CD4-positive, CD25-positive, alpha-beta regulatory T cell (primary cell): ENCODE results near the gene PDE8B. TPM values are rescaled to one million over a fixed set of nuclear protein-coding genes. Genes with fewer than 3 reads are reported as not detected.
A peak's percentile ranks its signal among the peaks of the same experiment; 100 is the strongest.

Source experiments
- ATAC-seq, 2 donors: fragments of 150-1000 bp; cut with Tn5 transposase; one replicate each; pipeline ENCODE4 v1.10.0; 2021; ENCODE audit warnings: low read depth in 2 of 2, moderate number of reproducible peaks in 2 of 2, moderate library complexity in 1 of 2
- DNase-seq, 3 donors: peaks; one replicate each; pipeline versions ENCODE4 v3.0.0 to v3.0.0-alpha.2; 2012 to 2022; ENCODE audit warnings: mixed read lengths in 1 of 3
- H3K27ac ChIP-seq: one replicate; pipeline ENCODE4 v1.7.0; 2013; ENCODE audit warnings: mild to moderate bottlenecking, low read length; ENCODE audit not compliant: insufficient read depth, poor library complexity, severe bottlenecking
- H3K27me3 ChIP-seq: one replicate; pipeline ENCODE4 v1.7.0; 2013; ENCODE audit warnings: low read length; ENCODE audit not compliant: control insufficient read depth, insufficient read depth
- H3K36me3 ChIP-seq: one replicate; pipeline ENCODE4 v1.7.0; 2013; ENCODE audit warnings: mild to moderate bottlenecking, low read length, moderate library complexity; ENCODE audit not compliant: control insufficient read depth, insufficient read depth
- H3K4me1 ChIP-seq: 2 replicates; pipeline ENCODE4 v1.7.0; 2013; ENCODE audit warnings: mild to moderate bottlenecking, low read length; ENCODE audit not compliant: insufficient read depth, control insufficient read depth, poor library complexity, severe bottlenecking
- H3K4me3 ChIP-seq: one replicate; pipeline ENCODE4 v1.7.0; 2013; ENCODE audit warnings: low read depth, mild to moderate bottlenecking, low read length, moderate library complexity
- H3K9me3 ChIP-seq, 2 experiments: 1 replicate in 1 of 2; 2 replicates in 1 of 2; pipeline ENCODE4 v1.7.0; 2013; ENCODE audit warnings: low read length in 2 of 2, mild to moderate bottlenecking in 1 of 2, moderate library complexity in 1 of 2; ENCODE audit not compliant: control insufficient read depth in 2 of 2
- H3K27ac Mint-ChIP-seq, 3 donors: one replicate each; pipeline ENCODE4 v1.8.0; 2020 to 2022; ENCODE audit warnings: mild to moderate bottlenecking in 3 of 3, mixed read lengths in 3 of 3, moderate library complexity in 2 of 3
- H3K27me3 Mint-ChIP-seq: one replicate; pipeline ENCODE4 v1.8.0; 2022; ENCODE audit warnings: mild to moderate bottlenecking, mixed read lengths
- H3K36me3 Mint-ChIP-seq: one replicate; pipeline ENCODE4 v1.8.0; 2020; ENCODE audit warnings: mixed read lengths
- H3K4me1 Mint-ChIP-seq, 4 donors: one replicate each; pipeline ENCODE4 v1.8.0; 2020 to 2022; ENCODE audit warnings: mixed read lengths in 4 of 4, mild to moderate bottlenecking in 1 of 4
- H3K4me3 Mint-ChIP-seq, 4 donors: one replicate each; pipeline ENCODE4 v1.8.0; 2020 to 2022; ENCODE audit warnings: mild to moderate bottlenecking in 4 of 4, mixed read lengths in 4 of 4, moderate library complexity in 3 of 4
- H3K9me3 Mint-ChIP-seq, 7 donors: one replicate each; pipeline ENCODE4 v1.8.0; 2020 to 2022; ENCODE audit warnings: mixed read lengths in 7 of 7, mild to moderate bottlenecking in 3 of 7, moderate library complexity in 2 of 7
- polyA plus RNA-seq, 4 donors: library from polyadenylated mRNA; unstranded; fragments of 300-500 nt; fragmentation: Illumina TruSeq; gene quantifications; one replicate each; pipeline ENCODE4 v1.2.3, GENCODE V29; 2021
- total RNA-seq: library from RNA; stranded (reverse); gene quantifications from one replicate; pipeline ENCODE4 v1.2.3, GENCODE V29; 2022

PDE8B gene
- total and polyA plus RNA-seq, 5 donors from 2014 or later = 0.03 to 0.09 TPM; not detected in 3

DNA sequence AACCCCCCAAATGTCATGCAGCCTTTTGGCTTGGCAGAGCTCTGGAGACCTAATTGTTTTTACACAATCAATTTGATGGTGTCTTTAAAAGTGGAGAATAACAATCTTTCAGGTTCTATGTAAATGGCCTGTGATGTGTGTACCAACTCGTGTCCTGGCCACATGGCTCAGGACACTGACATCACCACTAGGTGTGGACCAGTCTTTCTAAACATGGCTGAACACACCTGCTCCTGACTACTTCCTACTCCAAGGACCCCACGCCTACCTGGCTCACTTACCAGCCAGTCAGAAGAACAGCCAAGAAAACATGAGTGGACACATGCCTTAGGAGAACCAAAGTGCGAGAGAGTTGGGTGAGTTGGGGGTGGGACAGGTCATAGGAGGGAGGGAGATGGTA, 210.5 kb downstream of the PDE8B start:
- no peak for DNase-seq
- H3K4me3 ChIP-seq = no peak overlapping the region
- H3K27me3 ChIP-seq = peaks cover 6% of the 10 kb centered on the region
- H3K36me3 ChIP-seq = no peaks in the 10 kb centered on the region
- Mint-ChIP-seq H3K27ac (no peak overlapping the region), H3K9me3 (no peaks in the 10 kb centered on the region), H3K27me3 (peaks cover 20% of the 10 kb centered on the region), H3K4me1 (peaks cover 0 to 8% (median 0%) of the 10 kb centered on the region in 4 donors), H3K36me3 (no peaks in the 10 kb centered on the region), H3K4me3 (no peak overlapping the region)
- ATAC-seq = no peak
- no peak overlapping the region for H3K27ac ChIP-seq
- H3K4me1 ChIP-seq = no peaks in the 10 kb centered on the region
- no peaks in the 10 kb centered on the region for H3K9me3 ChIP-seq

DNA sequence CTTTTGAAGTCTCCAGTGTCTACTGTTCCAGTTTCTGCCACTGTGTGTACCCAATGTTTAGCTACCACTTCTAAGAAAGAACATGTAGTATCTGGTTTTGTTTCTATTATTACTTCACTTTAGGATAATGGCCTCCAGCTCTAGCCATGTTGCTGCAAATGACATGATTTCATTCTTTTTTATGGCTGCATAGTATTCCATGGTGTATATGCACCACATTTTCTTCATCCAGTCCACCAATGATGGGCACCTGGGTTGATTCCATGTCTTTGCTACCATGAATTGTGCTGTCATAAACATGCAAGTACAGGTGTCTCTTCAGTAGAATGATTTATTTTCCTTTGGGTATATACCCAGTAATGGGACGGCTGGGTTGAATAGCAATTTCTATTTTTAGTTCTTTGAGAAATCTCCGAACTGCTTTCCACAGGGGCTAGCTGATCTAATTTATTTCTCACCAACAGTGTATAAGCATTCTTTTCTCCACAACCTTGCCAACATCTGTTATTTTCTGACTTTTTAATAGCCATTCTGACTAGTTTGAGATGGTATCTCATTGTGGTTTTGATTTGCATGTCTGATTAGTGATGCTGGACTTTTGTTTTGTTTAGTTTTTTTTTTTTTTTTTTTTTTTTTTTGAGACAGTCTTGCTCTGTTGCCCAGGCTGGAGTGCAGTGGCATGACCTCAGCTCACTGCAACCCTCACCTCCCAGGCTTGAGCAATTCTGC, 212.7 kb downstream of the PDE8B start:
- no peaks in the 10 kb centered on the region for H3K9me3 Mint-ChIP-seq
- no peak overlapping the region for H3K4me3 Mint-ChIP-seq
- Histone ChIP-seq H3K27ac (no peak overlapping the region), H3K4me1 (no peaks in the 10 kb centered on the region), H3K4me3 (no peak overlapping the region), H3K9me3 (no peaks in the 10 kb centered on the region), H3K27me3 (peaks cover 3% of the 10 kb centered on the region), H3K36me3 (no peaks in the 10 kb centered on the region)
- H3K27ac Mint-ChIP-seq = no peak overlapping the region
- ATAC-seq (no peak), DNase-seq (no peak)
- H3K27me3 Mint-ChIP-seq = peaks cover 14% of the 10 kb centered on the region
- H3K4me1 Mint-ChIP-seq = peaks cover 0 to 8% (median 0%) of the 10 kb centered on the region in 4 donors
- no peaks in the 10 kb centered on the region for H3K36me3 Mint-ChIP-seq

DNA sequence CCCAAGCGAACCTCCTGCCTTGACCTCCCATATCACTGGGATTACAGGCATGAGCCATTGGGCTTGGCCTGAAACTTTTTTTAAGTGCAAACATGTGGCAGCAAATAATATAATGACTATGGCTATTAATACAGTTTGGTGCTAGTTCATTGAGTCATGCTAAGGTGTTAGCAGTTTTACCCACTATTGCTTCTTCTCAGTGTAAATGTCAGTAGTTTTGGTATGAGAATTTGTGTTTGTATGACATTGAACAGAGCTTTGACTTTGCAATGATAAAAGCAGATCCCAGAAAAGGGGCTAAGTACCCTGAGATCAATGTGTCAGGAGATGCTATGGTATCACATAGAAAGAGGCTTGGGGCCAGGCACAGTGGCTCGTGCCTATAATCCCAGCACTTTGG, 214.4 kb downstream of the PDE8B start:
- peaks cover 0 to 8% (median 0%) of the 10 kb centered on the region in 4 donors for H3K4me1 Mint-ChIP-seq
- no peaks in the 10 kb centered on the region for H3K36me3 ChIP-seq
- no peaks in the 10 kb centered on the region for H3K9me3 ChIP-seq
- DNase-seq (no peak), ATAC-seq (no peak)
- no peaks in the 10 kb centered on the region for H3K9me3 Mint-ChIP-seq
- no peak overlapping the region for H3K4me3 Mint-ChIP-seq
- no peak overlapping the region for H3K4me3 ChIP-seq
- H3K27ac Mint-ChIP-seq = peak overlapping the region in 1 of 3 donors; percentile 31
- H3K36me3 Mint-ChIP-seq = peaks cover 4% of the 10 kb centered on the region
- no peak overlapping the region for H3K27ac ChIP-seq
- peaks cover 9% of the 10 kb centered on the region for H3K27me3 Mint-ChIP-seq
- no peaks in the 10 kb centered on the region for H3K4me1 ChIP-seq
- H3K27me3 ChIP-seq = peaks cover 3% of the 10 kb centered on the region

DNA sequence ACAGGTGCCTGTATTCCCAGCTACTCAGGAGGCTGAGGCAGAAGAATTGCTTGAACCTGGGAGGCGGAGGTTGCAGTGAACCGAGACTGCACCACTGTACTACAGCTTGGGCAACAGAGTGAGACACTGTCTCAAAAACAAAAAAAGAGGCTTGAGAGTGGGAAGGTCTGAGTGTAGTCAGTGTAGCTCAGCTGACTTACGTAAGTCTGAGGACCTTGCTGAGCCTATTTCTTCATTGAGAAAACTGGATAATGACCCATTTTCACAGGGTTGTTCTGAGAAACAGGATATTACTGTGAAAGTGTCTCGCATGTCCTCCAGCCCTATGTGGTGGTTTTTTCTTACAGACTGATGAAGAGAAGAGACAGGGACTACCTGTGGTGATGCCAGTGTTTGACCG, 214.9 kb downstream of the PDE8B start:
- ATAC-seq = no peak
- peaks cover 0 to 7% (median 0%) of the 10 kb centered on the region in 4 donors for H3K4me1 Mint-ChIP-seq
- Histone ChIP-seq H3K4me3 (no peak overlapping the region), H3K4me1 (no peaks in the 10 kb centered on the region), H3K27ac (no peak overlapping the region), H3K36me3 (no peaks in the 10 kb centered on the region), H3K27me3 (no peaks in the 10 kb centered on the region), H3K9me3 (no peaks in the 10 kb centered on the region)
- no peaks in the 10 kb centered on the region for H3K9me3 Mint-ChIP-seq
- H3K27me3 Mint-ChIP-seq = peaks cover 9% of the 10 kb centered on the region
- peaks cover 4% of the 10 kb centered on the region for H3K36me3 Mint-ChIP-seq
- no peak for DNase-seq
- H3K27ac Mint-ChIP-seq = peak overlapping the region in 1 of 3 donors; percentile 31
- no peak overlapping the region for H3K4me3 Mint-ChIP-seq

DNA sequence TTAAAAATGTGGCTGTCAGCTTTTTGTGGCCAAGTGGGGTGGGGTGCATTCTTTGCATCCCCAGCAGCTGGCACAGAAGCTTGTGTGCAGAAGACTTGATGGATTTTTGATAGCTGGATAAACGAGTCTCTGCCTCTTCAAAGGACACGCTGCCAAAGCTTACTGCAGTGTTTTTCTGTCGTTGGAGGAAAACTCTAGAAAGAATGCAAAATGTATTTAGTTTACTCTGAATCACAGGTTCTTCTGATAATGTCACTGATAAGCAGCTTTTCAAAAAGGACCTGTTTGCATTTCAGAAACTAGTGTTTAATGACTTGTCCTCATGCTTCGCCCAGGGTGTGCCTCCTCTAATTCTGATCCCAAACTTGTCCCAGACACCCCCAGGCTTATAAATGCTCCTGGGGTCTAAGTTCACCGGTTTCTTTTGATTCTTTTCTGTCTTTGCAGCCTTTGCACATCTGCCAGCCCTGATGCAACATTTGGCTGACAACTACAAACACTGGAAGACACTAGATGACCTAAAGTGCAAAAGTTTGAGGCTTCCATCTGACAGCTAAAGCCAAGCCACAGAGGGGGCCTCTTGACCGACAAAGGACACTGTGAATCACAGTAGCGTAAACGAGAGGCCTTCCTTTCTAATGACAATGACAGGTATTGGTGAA, 215.6 kb downstream of the PDE8B start:
- H3K36me3 ChIP-seq = no peaks in the 10 kb centered on the region

DNA sequence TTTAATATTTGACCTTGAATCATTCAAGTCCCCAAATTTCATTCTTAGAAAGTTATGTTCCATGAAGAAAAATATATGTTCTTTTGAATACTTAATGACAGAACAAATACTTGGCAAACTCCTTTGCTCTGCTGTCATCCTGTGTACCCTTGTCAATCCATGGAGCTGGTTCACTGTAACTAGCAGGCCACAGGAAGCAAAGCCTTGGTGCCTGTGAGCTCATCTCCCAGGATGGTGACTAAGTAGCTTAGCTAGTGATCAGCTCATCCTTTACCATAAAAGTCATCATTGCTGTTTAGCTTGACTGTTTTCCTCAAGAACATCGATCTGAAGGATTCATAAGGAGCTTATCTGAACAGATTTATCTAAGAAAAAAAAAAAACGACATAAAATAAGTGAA, 216.2 kb downstream of the PDE8B start:
- Histone ChIP-seq H3K9me3 (no peaks in the 10 kb centered on the region), H3K27me3 (no peaks in the 10 kb centered on the region), H3K4me1 (no peaks in the 10 kb centered on the region), H3K4me3 (no peak overlapping the region), H3K36me3 (no peaks in the 10 kb centered on the region), H3K27ac (no peak overlapping the region)
- H3K36me3 Mint-ChIP-seq = peaks cover 11% of the 10 kb centered on the region
- H3K27ac Mint-ChIP-seq = no peak overlapping the region
- no peaks in the 10 kb centered on the region for H3K9me3 Mint-ChIP-seq
- H3K4me3 Mint-ChIP-seq = no peak overlapping the region
- DNase-seq = no peak
- no peak for ATAC-seq
- H3K4me1 Mint-ChIP-seq = no peaks in the 10 kb centered on the region
- H3K27me3 Mint-ChIP-seq = peaks cover 5% of the 10 kb centered on the region

More for the DNA sequence above, 215.6 kb downstream of the PDE8B start:
- Mint-ChIP-seq H3K4me1 (peaks cover 0 to under 1% (median 0%) of the 10 kb centered on the region in 4 donors), H3K9me3 (no peaks in the 10 kb centered on the region), H3K36me3 (peaks cover 7% of the 10 kb centered on the region), H3K4me3 (no peak overlapping the region), H3K27ac (no peak overlapping the region), H3K27me3 (peaks cover 5% of the 10 kb centered on the region)
- DNase-seq (no peak), ATAC-seq (no peak)
- no peak overlapping the region for H3K4me3 ChIP-seq
- H3K9me3 ChIP-seq = no peaks in the 10 kb centered on the region
- no peak overlapping the region for H3K27ac ChIP-seq
- H3K27me3 ChIP-seq = no peaks in the 10 kb centered on the region
- no peaks in the 10 kb centered on the region for H3K4me1 ChIP-seq

DNA sequence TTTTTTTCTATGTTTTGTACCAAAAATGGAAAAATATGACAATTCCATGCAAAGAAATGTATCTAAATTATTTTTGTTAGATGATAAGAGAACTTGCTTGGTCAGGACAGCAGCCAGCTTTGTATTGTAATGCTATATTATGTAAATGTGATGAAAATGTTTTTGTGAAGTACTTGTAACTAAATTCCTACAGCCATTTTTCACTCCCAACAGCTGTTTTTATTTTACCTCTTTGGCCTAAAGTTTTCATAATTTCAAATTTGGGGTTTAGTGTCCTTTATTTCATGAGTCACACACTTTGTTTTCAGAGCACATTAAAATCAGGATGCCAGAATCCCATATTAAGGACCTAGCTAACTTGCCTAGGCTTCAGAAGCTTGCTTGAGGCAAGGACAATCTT, 217.5 kb downstream of the PDE8B start:
- H3K9me3 Mint-ChIP-seq = no peaks in the 10 kb centered on the region
- Histone ChIP-seq H3K4me1 (no peaks in the 10 kb centered on the region), H3K36me3 (peaks cover 3% of the 10 kb centered on the region), H3K27me3 (no peaks in the 10 kb centered on the region), H3K4me3 (no peak overlapping the region), H3K27ac (no peak overlapping the region), H3K9me3 (no peaks in the 10 kb centered on the region)
- ATAC-seq = no peak
- H3K4me1 Mint-ChIP-seq = no peaks in the 10 kb centered on the region
- H3K27ac Mint-ChIP-seq = no peak overlapping the region
- H3K36me3 Mint-ChIP-seq = peaks cover 13% of the 10 kb centered on the region
- H3K4me3 Mint-ChIP-seq = no peak overlapping the region
- H3K27me3 Mint-ChIP-seq = no peaks in the 10 kb centered on the region
- no peak for DNase-seq

DNA sequence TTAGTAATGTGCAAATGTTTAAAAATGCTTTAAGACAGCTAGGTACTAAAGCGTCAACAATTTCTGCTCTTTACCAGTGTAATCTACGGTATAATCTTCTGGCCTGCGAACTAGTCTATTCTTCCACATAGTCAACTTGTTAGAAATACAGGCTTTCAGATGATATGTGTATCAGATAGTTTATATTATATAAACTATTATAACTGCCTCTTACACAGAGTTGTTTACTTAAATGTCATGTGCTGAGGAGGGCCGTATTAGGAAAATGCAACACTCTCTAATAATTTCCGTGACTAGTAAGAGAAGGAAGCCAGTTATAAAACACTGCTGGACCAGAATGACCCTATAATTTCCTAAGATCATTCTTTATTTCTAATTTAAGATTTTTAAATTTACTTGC, 218.0 kb downstream of the PDE8B start:
- Mint-ChIP-seq H3K36me3 (peaks cover 16% of the 10 kb centered on the region), H3K4me3 (no peak overlapping the region), H3K27me3 (no peaks in the 10 kb centered on the region), H3K4me1 (no peaks in the 10 kb centered on the region), H3K9me3 (no peaks in the 10 kb centered on the region), H3K27ac (no peak overlapping the region)
- Histone ChIP-seq H3K36me3 (peaks cover 3% of the 10 kb centered on the region), H3K27me3 (no peaks in the 10 kb centered on the region), H3K4me3 (no peak overlapping the region), H3K9me3 (no peaks in the 10 kb centered on the region), H3K4me1 (no peaks in the 10 kb centered on the region), H3K27ac (no peak overlapping the region)
- DNase-seq = no peak
- ATAC-seq = no peak
